Activated T-cell treated with anti-CD3 and anti-CD28 coated beads, Interleukin-2, amount 50 U/mL, for 4 hours (primary cell): ENCODE measurements around the gene GLS. TPM values are rescaled to one million over a fixed set of nuclear protein-coding genes. Genes with fewer than 3 reads are reported as not detected.
A peak's percentile ranks its signal among the peaks of the same experiment; 100 is the strongest.
"Not testable (repeated sequence)": the region's sequence is repeated elsewhere in the genome, so short reads cannot be mapped to it uniquely, and the experiment has no call there.

Experiments used
- ATAC-seq, 2 donors: fragments of 200-7000 bp; cut with Tn5 transposase; one replicate each; pipeline ENCODE4 v1.10.0; 2021
- DNase-seq: peaks from one replicate; pipeline ENCODE4 v3.0.0-alpha.2; 2020
- H3K27me3 Mint-ChIP-seq: one replicate; pipeline ENCODE4 v1.8.0; 2021; ENCODE audit warnings: low read depth, mixed read lengths
- H3K36me3 Mint-ChIP-seq: one replicate; pipeline ENCODE4 v1.8.0; 2022; ENCODE audit warnings: mixed read lengths; ENCODE audit not compliant: insufficient read depth
- H3K4me1 Mint-ChIP-seq: one replicate; pipeline ENCODE4 v1.8.0; 2021; ENCODE audit warnings: low read depth, mixed read lengths
- H3K4me3 Mint-ChIP-seq: one replicate; pipeline ENCODE4 v1.8.0; 2021; ENCODE audit warnings: mild to moderate bottlenecking, moderate library complexity, mixed read lengths
- H3K9me3 Mint-ChIP-seq: one replicate; pipeline ENCODE4 v1.8.0; 2021; ENCODE audit warnings: mixed read lengths
- total RNA-seq, 3 donors: library from RNA; stranded (reverse); gene quantifications; one replicate each; pipeline ENCODE4 v1.2.1, GENCODE V29; 2021

The GLS gene
- total RNA-seq, 3 donors from 2014 or later: 371 to 409 (median 377) TPM

GRCh38 chr2:190846746-190847145 is 33.9 kb upstream of the GLS start:
- H3K4me1 Mint-ChIP-seq: peaks cover 30% of the 10 kb centered on the region
- no peak overlapping the region for H3K4me3 Mint-ChIP-seq
- H3K36me3 Mint-ChIP-seq: peaks cover 4% of the 10 kb centered on the region
- no peaks in the 10 kb centered on the region for H3K27me3 Mint-ChIP-seq
- DNase-seq (no peak), ATAC-seq (no peak)
- H3K9me3 Mint-ChIP-seq: no peaks in the 10 kb centered on the region

- H3K4me3 Mint-ChIP-seq: no peak overlapping the region
- no peak for ATAC-seq
Measured at GRCh38 chr2:190847504-190848081, 33.0 kb upstream of the GLS start.

GRCh38 chr2:190849774-190850173 is 30.8 kb upstream of the GLS start:
- no peak for ATAC-seq
- Mint-ChIP-seq H3K36me3 (no peaks in the 10 kb centered on the region), H3K27me3 (no peaks in the 10 kb centered on the region), H3K4me1 (peaks cover 6% of the 10 kb centered on the region), H3K4me3 (no peak overlapping the region), H3K9me3 (no peaks in the 10 kb centered on the region)
- DNase-seq: no peak

More at GRCh38 chr2:190847504-190848081, 33.0 kb upstream of the GLS start:
- peaks cover 23% of the 10 kb centered on the region for H3K4me1 Mint-ChIP-seq
- H3K9me3 Mint-ChIP-seq: no peaks in the 10 kb centered on the region
- no peaks in the 10 kb centered on the region for H3K27me3 Mint-ChIP-seq
- DNase-seq: no peak
- peaks cover 3% of the 10 kb centered on the region for H3K36me3 Mint-ChIP-seq

GRCh38 chr2:190853022-190853421 is 27.6 kb upstream of the GLS start:
- not testable (repeated sequence) for H3K36me3 Mint-ChIP-seq, H3K4me1 Mint-ChIP-seq, H3K4me3 Mint-ChIP-seq, ATAC-seq, DNase-seq, H3K9me3 Mint-ChIP-seq, H3K27me3 Mint-ChIP-seq

GRCh38 chr2:190853531-190854383 is 26.9 kb upstream of the GLS start:
- ATAC-seq: no peak

GRCh38 chr2:190854726-190855125 is 25.9 kb upstream of the GLS start:
- Mint-ChIP-seq H3K36me3 (no peaks in the 10 kb centered on the region), H3K4me1 (peaks cover 2% of the 10 kb centered on the region), H3K27me3 (no peaks in the 10 kb centered on the region), H3K9me3 (no peaks in the 10 kb centered on the region), H3K4me3 (no peak overlapping the region)
- no peak for ATAC-seq
- no peak for DNase-seq

More at GRCh38 chr2:190853531-190854383, 26.9 kb upstream of the GLS start:
- peaks cover 2% of the 10 kb centered on the region for H3K4me1 Mint-ChIP-seq
- no peaks in the 10 kb centered on the region for H3K9me3 Mint-ChIP-seq
- no peaks in the 10 kb centered on the region for H3K36me3 Mint-ChIP-seq
- H3K27me3 Mint-ChIP-seq: no peaks in the 10 kb centered on the region
- no peak for DNase-seq
- no peak overlapping the region for H3K4me3 Mint-ChIP-seq

- ATAC-seq (no peak), DNase-seq (no peak)
- Mint-ChIP-seq H3K9me3 (no peaks in the 10 kb centered on the region), H3K27me3 (no peaks in the 10 kb centered on the region), H3K36me3 (peaks cover 2% of the 10 kb centered on the region), H3K4me3 (no peak overlapping the region), H3K4me1 (peaks cover 2% of the 10 kb centered on the region)
Measured at GRCh38 chr2:190855245-190855644, 25.4 kb upstream of the GLS start.

GRCh38 chr2:190856985-190857384 is 23.6 kb upstream of the GLS start:
- DNase-seq (no peak), ATAC-seq (no peak)
- peaks cover 4% of the 10 kb centered on the region for H3K36me3 Mint-ChIP-seq
- no peaks in the 10 kb centered on the region for H3K27me3 Mint-ChIP-seq
- peaks cover 2% of the 10 kb centered on the region for H3K9me3 Mint-ChIP-seq
- H3K4me1 Mint-ChIP-seq: no peaks in the 10 kb centered on the region
- H3K4me3 Mint-ChIP-seq: no peak overlapping the region

GRCh38 chr2:190858817-190859216 is 21.8 kb upstream of the GLS start:
- Mint-ChIP-seq H3K4me3 (no peak overlapping the region), H3K9me3 (peaks cover 8% of the 10 kb centered on the region), H3K27me3 (no peaks in the 10 kb centered on the region), H3K4me1 (peaks cover 17% of the 10 kb centered on the region), H3K36me3 (peaks cover 5% of the 10 kb centered on the region)
- ATAC-seq (no peak), DNase-seq (no peak)

- Mint-ChIP-seq H3K36me3 (peaks cover 5% of the 10 kb centered on the region), H3K4me1 (peaks cover 23% of the 10 kb centered on the region), H3K4me3 (no peak overlapping the region), H3K27me3 (no peaks in the 10 kb centered on the region), H3K9me3 (peaks cover 8% of the 10 kb centered on the region)
- DNase-seq (no peak), ATAC-seq (no peak)
Measured at GRCh38 chr2:190859347-190860297, 21.0 kb upstream of the GLS start.

GRCh38 chr2:190860985-190861680 is 19.5 kb upstream of the GLS start:
- no peak overlapping the region for H3K4me3 Mint-ChIP-seq
- peaks cover 8% of the 10 kb centered on the region for H3K9me3 Mint-ChIP-seq
- ATAC-seq (no peak), DNase-seq (no peak)
- peaks cover 23% of the 10 kb centered on the region for H3K4me1 Mint-ChIP-seq
- peaks cover 9% of the 10 kb centered on the region for H3K36me3 Mint-ChIP-seq
- no peaks in the 10 kb centered on the region for H3K27me3 Mint-ChIP-seq

GRCh38 chr2:190862128-190862527 is 18.5 kb upstream of the GLS start:
- peak; percentile 32 to 48 for ATAC-seq

GRCh38 chr2:190862571-190862991 is 18.0 kb upstream of the GLS start:
- DNase-seq (no peak), ATAC-seq (peak; percentile 84 to 86)
- Mint-ChIP-seq H3K27me3 (no peaks in the 10 kb centered on the region), H3K9me3 (peaks cover 8% of the 10 kb centered on the region), H3K4me3 (no peak overlapping the region), H3K36me3 (peaks cover 15% of the 10 kb centered on the region), H3K4me1 (peaks cover 23% of the 10 kb centered on the region)

More at GRCh38 chr2:190862128-190862527, 18.5 kb upstream of the GLS start:
- not testable (repeated sequence) for H3K27me3 Mint-ChIP-seq, H3K9me3 Mint-ChIP-seq, DNase-seq, H3K4me3 Mint-ChIP-seq
- Mint-ChIP-seq H3K4me1 (peaks cover 23% of the 10 kb centered on the region), H3K36me3 (peaks cover 12% of the 10 kb centered on the region)

GRCh38 chr2:190863946-190864345 is 16.7 kb upstream of the GLS start:
- ATAC-seq (no peak), DNase-seq (no peak)
- peaks cover 8% of the 10 kb centered on the region for H3K9me3 Mint-ChIP-seq
- H3K36me3 Mint-ChIP-seq: peaks cover 18% of the 10 kb centered on the region
- no peaks in the 10 kb centered on the region for H3K27me3 Mint-ChIP-seq
- peaks cover 23% of the 10 kb centered on the region for H3K4me1 Mint-ChIP-seq
- no peak overlapping the region for H3K4me3 Mint-ChIP-seq
